ENCODE results near the gene KCNC2. TPM values are rescaled to one million over a fixed set of nuclear protein-coding genes. Genes with fewer than 3 reads are reported as not detected.
A peak's percentile ranks its signal among the peaks of the same experiment; 100 is the strongest.

KCNC2 gene
- total and polyA plus RNA-seq, 2 donors from 2014 or later: not detected

DNA sequence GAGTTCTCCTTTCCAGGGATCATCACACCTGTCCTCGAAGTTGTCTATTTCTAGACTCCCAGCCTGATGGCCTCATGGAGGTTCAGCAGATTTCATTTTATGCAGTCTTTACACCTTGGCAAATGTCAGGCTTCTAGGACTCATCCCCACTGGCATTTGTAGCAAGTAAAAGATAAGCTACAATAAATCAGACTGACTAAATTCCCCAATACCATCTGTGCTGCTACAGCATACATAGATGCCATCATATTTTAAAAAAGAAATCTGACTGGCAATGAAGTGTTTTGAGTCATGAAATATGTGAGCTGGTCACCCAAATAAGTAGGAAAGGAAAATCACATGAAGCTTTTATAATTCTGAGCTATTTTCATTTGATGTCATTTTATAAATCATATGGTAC lies 55.3 kb downstream of the KCNC2 start:
- Histone ChIP-seq H3K9me3 (ENCODE audit: control insufficient read depth in 2 of 3, insufficient read depth in 1 of 3, low read length in 3 of 3) (no peaks in the 10 kb centered on the region), H3K4me1 (ENCODE audit: control insufficient read depth in 2 of 3, insufficient read depth in 2 of 3, low read depth in 1 of 3, low read length in 3 of 3) (no peaks in the 10 kb centered on the region), H3K36me3 (ENCODE audit: control insufficient read depth in 2 of 3, insufficient read depth in 3 of 3, low read length in 3 of 3) (no peaks in the 10 kb centered on the region), H3K27me3 (ENCODE audit: control insufficient read depth, insufficient read depth, low read length) (no peaks in the 10 kb centered on the region), H3K9ac (ENCODE audit: low read length in 3 of 3) (no peak overlapping the region), H3K4me3 (ENCODE audit: low read length in 3 of 3) (no peak overlapping the region), H3K27ac (ENCODE audit: low read depth in 2 of 2, low read length in 2 of 2) (no peak overlapping the region)
- DNase-seq: no peak
- FAIRE-seq: no peak
- intact Hi-C loops (cut with DNase I): no loop called here
- TF ChIP-seq, protein P1, sequence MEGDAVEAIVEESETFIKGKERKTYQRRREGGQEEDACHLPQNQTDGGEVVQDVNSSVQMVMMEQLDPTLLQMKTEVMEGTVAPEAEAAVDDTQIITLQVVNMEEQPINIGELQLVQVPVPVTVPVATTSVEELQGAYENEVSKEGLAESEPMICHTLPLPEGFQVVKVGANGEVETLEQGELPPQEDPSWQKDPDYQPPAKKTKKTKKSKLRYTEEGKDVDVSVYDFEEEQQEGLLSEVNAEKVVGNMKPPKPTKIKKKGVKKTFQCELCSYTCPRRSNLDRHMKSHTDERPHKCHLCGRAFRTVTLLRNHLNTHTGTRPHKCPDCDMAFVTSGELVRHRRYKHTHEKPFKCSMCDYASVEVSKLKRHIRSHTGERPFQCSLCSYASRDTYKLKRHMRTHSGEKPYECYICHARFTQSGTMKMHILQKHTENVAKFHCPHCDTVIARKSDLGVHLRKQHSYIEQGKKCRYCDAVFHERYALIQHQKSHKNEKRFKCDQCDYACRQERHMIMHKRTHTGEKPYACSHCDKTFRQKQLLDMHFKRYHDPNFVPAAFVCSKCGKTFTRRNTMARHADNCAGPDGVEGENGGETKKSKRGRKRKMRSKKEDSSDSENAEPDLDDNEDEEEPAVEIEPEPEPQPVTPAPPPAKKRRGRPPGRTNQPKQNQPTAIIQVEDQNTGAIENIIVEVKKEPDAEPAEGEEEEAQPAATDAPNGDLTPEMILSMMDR (IDR thresholded peaks at IDR 0.05; ENCODE audit: borderline replicate concordance, extremely low read depth, insufficient read depth): no peak

DNA sequence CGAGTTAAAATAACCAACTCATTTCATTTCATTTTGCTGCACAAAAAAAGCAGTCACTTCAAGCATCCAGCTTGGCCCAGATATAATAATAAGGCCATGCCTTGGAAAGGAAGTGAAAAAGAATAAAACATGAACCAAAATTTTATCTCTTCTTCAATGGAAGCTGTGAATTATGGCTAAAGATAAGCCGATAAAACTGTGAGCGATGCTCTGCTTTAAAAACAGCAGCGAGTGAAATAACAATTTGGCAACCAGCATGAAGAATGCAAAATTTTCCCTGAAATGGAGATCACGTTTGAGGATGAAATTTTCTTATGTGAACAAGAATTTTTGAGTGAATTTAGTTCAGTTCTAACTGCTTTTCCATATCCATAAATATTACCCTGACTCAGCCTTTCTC lies 70.4 kb downstream of the KCNC2 start:
- H3K4me3 ChIP-seq (ENCODE audit: low read length in 3 of 3): no peak overlapping the region
- no peaks in the 10 kb centered on the region for H3K9me3 ChIP-seq (ENCODE audit: control insufficient read depth in 2 of 3, insufficient read depth in 1 of 3, low read length in 3 of 3)
- H3K27ac ChIP-seq (ENCODE audit: low read depth in 2 of 2, low read length in 2 of 2): no peak overlapping the region
- TF ChIP-seq, protein P1 (IDR thresholded peaks at IDR 0.05; ENCODE audit: borderline replicate concordance, extremely low read depth, insufficient read depth): no peak
- no peaks in the 10 kb centered on the region for H3K27me3 ChIP-seq (ENCODE audit: control insufficient read depth, insufficient read depth, low read length)
- no peak overlapping the region for H3K9ac ChIP-seq (ENCODE audit: low read length in 3 of 3)
- intact Hi-C loops (cut with DNase I): no loop called here
- FAIRE-seq (no peak), DNase-seq (no peak)
- H3K4me1 ChIP-seq (ENCODE audit: control insufficient read depth in 2 of 3, insufficient read depth in 2 of 3, low read depth in 1 of 3, low read length in 3 of 3): no peaks in the 10 kb centered on the region
- no peaks in the 10 kb centered on the region for H3K36me3 ChIP-seq (ENCODE audit: control insufficient read depth in 2 of 3, insufficient read depth in 3 of 3, low read length in 3 of 3)

DNA sequence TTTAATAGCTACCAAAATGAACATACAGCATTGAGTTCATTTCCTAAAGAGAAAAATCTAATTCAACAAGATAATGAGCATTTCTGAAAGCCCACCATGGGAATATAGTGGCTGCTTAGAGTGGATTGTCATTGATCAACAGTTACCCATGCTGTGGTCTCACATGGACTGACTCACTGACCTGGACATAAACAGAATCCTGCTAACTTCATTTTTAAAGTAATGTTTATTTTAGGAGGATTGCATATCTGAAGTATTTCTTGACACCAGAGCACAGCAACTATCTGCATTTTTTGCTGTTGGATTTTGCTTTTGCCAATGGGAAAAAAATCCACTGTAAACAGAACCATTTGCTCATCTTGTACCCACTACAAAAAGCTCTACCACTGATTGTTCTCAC lies 71.7 kb downstream of the KCNC2 start:
- Histone ChIP-seq H3K36me3 (ENCODE audit: control insufficient read depth in 2 of 3, insufficient read depth in 3 of 3, low read length in 3 of 3) (no peaks in the 10 kb centered on the region), H3K4me3 (ENCODE audit: low read length in 3 of 3) (no peak overlapping the region), H3K27me3 (ENCODE audit: control insufficient read depth, insufficient read depth, low read length) (no peaks in the 10 kb centered on the region), H3K9ac (ENCODE audit: low read length in 3 of 3) (no peak overlapping the region), H3K27ac (ENCODE audit: low read depth in 2 of 2, low read length in 2 of 2) (no peak overlapping the region), H3K4me1 (ENCODE audit: control insufficient read depth in 2 of 3, insufficient read depth in 2 of 3, low read depth in 1 of 3, low read length in 3 of 3) (no peaks in the 10 kb centered on the region), H3K9me3 (ENCODE audit: control insufficient read depth in 2 of 3, insufficient read depth in 1 of 3, low read length in 3 of 3) (no peaks in the 10 kb centered on the region)
- FAIRE-seq (no peak), DNase-seq (no peak)
- TF ChIP-seq, protein P1 (IDR thresholded peaks at IDR 0.05; ENCODE audit: borderline replicate concordance, extremely low read depth, insufficient read depth): no peak
- intact Hi-C loops (cut with DNase I): no loop called here

DNA sequence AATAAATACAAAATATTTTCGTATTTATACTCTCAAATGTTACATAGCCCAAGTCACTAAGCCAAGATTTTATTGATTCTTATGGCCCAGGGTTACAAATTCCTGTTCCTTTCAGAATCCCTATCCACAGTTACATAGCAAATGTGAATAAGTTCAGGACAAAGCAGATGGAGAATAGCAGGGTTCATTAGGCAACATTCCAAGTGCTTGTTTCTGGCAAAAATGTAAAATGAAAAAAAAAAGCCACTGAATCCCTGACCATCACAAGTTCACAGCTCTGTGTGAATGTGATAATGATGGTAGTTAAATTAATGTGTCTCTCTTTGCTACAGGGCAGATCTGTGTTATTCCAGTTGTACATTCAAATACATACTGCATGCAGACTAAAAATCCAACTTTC lies 74.6 kb downstream of the KCNC2 start:
- H3K36me3 ChIP-seq (ENCODE audit: control insufficient read depth in 2 of 3, insufficient read depth in 3 of 3, low read length in 3 of 3): no peaks in the 10 kb centered on the region
- no peaks in the 10 kb centered on the region for H3K9me3 ChIP-seq (ENCODE audit: control insufficient read depth in 2 of 3, insufficient read depth in 1 of 3, low read length in 3 of 3)
- no peaks in the 10 kb centered on the region for H3K4me1 ChIP-seq (ENCODE audit: control insufficient read depth in 2 of 3, insufficient read depth in 2 of 3, low read depth in 1 of 3, low read length in 3 of 3)
- H3K9ac ChIP-seq (ENCODE audit: low read length in 3 of 3): no peak overlapping the region
- no peak for FAIRE-seq
- DNase-seq: peak in 1 of 5 donors; percentile 12
- H3K27ac ChIP-seq (ENCODE audit: low read depth in 2 of 2, low read length in 2 of 2): no peak overlapping the region
- intact Hi-C loops (cut with DNase I): no loop called here
- H3K4me3 ChIP-seq (ENCODE audit: low read length in 3 of 3): no peak overlapping the region
- TF ChIP-seq, protein P1 (IDR thresholded peaks at IDR 0.05; ENCODE audit: borderline replicate concordance, extremely low read depth, insufficient read depth): no peak
- H3K27me3 ChIP-seq (ENCODE audit: control insufficient read depth, insufficient read depth, low read length): no peaks in the 10 kb centered on the region
